ENCODE results near the gene PMEPA1.

DNA sequence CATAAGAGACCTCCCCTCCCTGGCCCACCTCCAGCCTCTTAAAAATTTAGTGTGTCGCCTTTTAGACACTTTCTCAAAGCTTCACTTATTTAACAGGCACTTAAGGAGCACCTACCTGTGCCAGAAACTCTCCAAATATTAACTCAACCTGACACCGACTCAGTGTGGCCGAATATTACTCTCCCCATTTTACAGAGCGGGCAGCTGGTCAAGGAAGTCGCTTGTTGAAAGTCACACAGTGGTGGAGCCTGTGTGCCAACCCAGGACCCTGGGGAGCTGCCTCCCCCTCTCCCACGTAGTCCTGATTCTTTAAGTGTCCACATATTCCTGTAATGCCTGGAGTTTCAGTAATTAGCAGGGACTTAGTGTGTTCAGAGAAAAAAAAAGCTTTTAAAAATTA is 1.0 kb upstream of the PMEPA1 start:
- TF ChIP-seq POLR2AphosphoS5 (IDR thresholded peaks at IDR 0.05; ENCODE audit: low read depth, low read length) (no peak), POLR2A (IDR thresholded peaks at IDR 0.05; ENCODE audit: low read depth, low read length) (no peak), TAF1 (IDR thresholded peaks at IDR 0.05; ENCODE audit: low read depth, low read length) (no peak), SPI1 (IDR thresholded peaks at IDR 0.05; ENCODE audit: low read depth, low read length) (no peak)
